Activated CD4-positive, alpha-beta T cell treated with anti-CD3 and anti-CD28 coated beads for 36 hours (primary cell): ENCODE data around the gene KANK2. TPM values are rescaled to one million over a fixed set of nuclear protein-coding genes. Genes with fewer than 3 reads are reported as not detected.

ENCODE experiments used
- ATAC-seq: fragments of 200-7000 bp; cut with Tn5 transposase; one replicate; pipeline ENCODE4 v1.10.0; 2021; ENCODE audit warnings: mild to moderate bottlenecking, moderate library complexity
- CTCF ChIA-PET: fragments of 350-600 bp; sonication (Branson Sonifier 250); formaldehyde crosslinking; loops from one replicate; lab custom pipeline; 2021; ENCODE audit warnings: antibody characterized with exemption; lab: Charles Lee
- POLR2A ChIA-PET: fragments of 350-600 bp; sonication (Branson Sonifier 250); formaldehyde crosslinking; loops from one replicate; lab custom pipeline; 2021; ENCODE audit warnings: antibody characterized with exemption, inconsistent platforms; lab: Charles Lee
- DNase-seq: peaks from one replicate; pipeline ENCODE4 v3.0.0-alpha.2; 2020
- H3K27ac Mint-ChIP-seq: one replicate; pipeline ENCODE4 v1.8.0; 2021; ENCODE audit warnings: mixed read lengths
- H3K27me3 Mint-ChIP-seq: one replicate; pipeline ENCODE4 v1.8.0; 2021; ENCODE audit warnings: mixed read lengths
- H3K36me3 Mint-ChIP-seq: one replicate; pipeline ENCODE4 v1.8.0; 2021; ENCODE audit warnings: low read depth, mixed read lengths
- H3K4me1 Mint-ChIP-seq: one replicate; pipeline ENCODE4 v1.8.0; 2021; ENCODE audit warnings: mixed read lengths
- H3K4me3 Mint-ChIP-seq: one replicate; pipeline ENCODE4 v1.8.0; 2021; ENCODE audit warnings: mild to moderate bottlenecking, moderate library complexity, mixed read lengths
- H3K9me3 Mint-ChIP-seq: one replicate; pipeline ENCODE4 v1.8.0; 2021; ENCODE audit warnings: low read depth, mixed read lengths
- intact Hi-C, 2 experiments: fragments of 100-400 bp; cut with DNase I in 1 of 2; cut with micrococcal nuclease in 1 of 2; formaldehyde crosslinking; loops; one replicate each; pipeline versions ENCODE4 v1.14.2 to v1.15.1; 2022 to 2024; cut with DNase I, micrococcal nuclease
- total RNA-seq, 2 experiments: library from RNA; stranded (reverse); gene quantifications; one replicate each; pipeline ENCODE4 v1.2.3, GENCODE V29; 2021

Gene KANK2
- total RNA-seq, 2 experiments from 2014 or later = 0.91 to 1.2 TPM

GRCh38 chr19:11203194-11204075 is 6.1 kb upstream of the KANK2 start:
- peak; percentile 44 for ATAC-seq
- H3K4me3 Mint-ChIP-seq = no peak overlapping the region
- CTCF ChIA-PET = interaction anchor here (0.6 to 1.1 kb wide), 2 partner anchors 57 to 240 kb away, joined by 3 to 4 read pairs; no protein-coding TSS in a partner anchor
- no peaks in the 10 kb centered on the region for H3K4me1 Mint-ChIP-seq
- DNase-seq = peak; percentile 57
- H3K36me3 Mint-ChIP-seq = no peaks in the 10 kb centered on the region
- peaks cover 3% of the 10 kb centered on the region for H3K27me3 Mint-ChIP-seq
- H3K27ac Mint-ChIP-seq = no peak overlapping the region
- H3K9me3 Mint-ChIP-seq = no peaks in the 10 kb centered on the region
- POLR2A ChIA-PET = no interaction called here
- intact Hi-C loops = loop anchor here (1.0 to 5.0 kb wide), 5 partner anchors 36 to 261 kb away; no protein-coding TSS in a partner anchor

- no peak overlapping the region for H3K4me3 Mint-ChIP-seq
- CTCF ChIA-PET = no interaction called here
- no peaks in the 10 kb centered on the region for H3K9me3 Mint-ChIP-seq
- peaks cover 2% of the 10 kb centered on the region for H3K4me1 Mint-ChIP-seq
- H3K27ac Mint-ChIP-seq = no peak overlapping the region
- intact Hi-C loops = loop anchor here (1.0 to 5.0 kb wide), 3 partner anchors 35 to 166 kb away; no protein-coding TSS in a partner anchor
- peaks cover 3% of the 10 kb centered on the region for H3K27me3 Mint-ChIP-seq
- POLR2A ChIA-PET = no interaction called here
- ATAC-seq (no peak), DNase-seq (no peak)
- H3K36me3 Mint-ChIP-seq = no peaks in the 10 kb centered on the region
Observed at GRCh38 chr19:11202488-11203193, 5.3 kb upstream of the KANK2 start.

- Mint-ChIP-seq H3K27ac (no peak overlapping the region), H3K4me1 (peaks cover 2% of the 10 kb centered on the region), H3K4me3 (no peak overlapping the region), H3K9me3 (no peaks in the 10 kb centered on the region), H3K27me3 (peaks cover 3% of the 10 kb centered on the region), H3K36me3 (no peaks in the 10 kb centered on the region)
- ATAC-seq (no peak), DNase-seq (no peak)
- CTCF ChIA-PET = no interaction called here
- POLR2A ChIA-PET = no interaction called here
- intact Hi-C loops = loop anchor here in 1 of 2 experiments (5.0 kb wide), 2 partner anchors 34 to 164 kb away; no protein-coding TSS in a partner anchor
Observed at GRCh38 chr19:11201791-11202190, 4.4 kb upstream of the KANK2 start.

- Mint-ChIP-seq H3K27ac (no peak overlapping the region), H3K4me1 (peaks cover 4% of the 10 kb centered on the region), H3K27me3 (peaks cover 10% of the 10 kb centered on the region), H3K9me3 (no peaks in the 10 kb centered on the region), H3K36me3 (no peaks in the 10 kb centered on the region), H3K4me3 (no peak overlapping the region)
- intact Hi-C loops = loop anchor here in 1 of 2 experiments (5.0 kb wide), 2 partner anchors 34 to 164 kb away; no protein-coding TSS in a partner anchor
- ATAC-seq = no peak
- DNase-seq = no peak
- ChIA-PET CTCF (no interaction called here), POLR2A (no interaction called here)
Observed at GRCh38 chr19:11200931-11201330, 3.6 kb upstream of the KANK2 start.

GRCh38 chr19:11200015-11200574 is 2.8 kb upstream of the KANK2 start:
- intact Hi-C loops = loop anchor here in 1 of 2 experiments (5.0 kb wide), 2 partner anchors 33 to 163 kb away; no protein-coding TSS in a partner anchor
- CTCF ChIA-PET = no interaction called here

GRCh38 chr19:11199517-11199916 is 2.2 kb upstream of the KANK2 start:
- CTCF ChIA-PET = no interaction called here
- intact Hi-C loops = loop anchor here in 1 of 2 experiments (5.0 kb wide), 2 partner anchors 138 to 327 kb away; partner anchors contain the start of genes CARM1 and RAB3D
- no peaks in the 10 kb centered on the region for H3K9me3 Mint-ChIP-seq

More at GRCh38 chr19:11200015-11200574, 2.8 kb upstream of the KANK2 start:
- no peaks in the 10 kb centered on the region for H3K9me3 Mint-ChIP-seq
- H3K27me3 Mint-ChIP-seq = peaks cover 14% of the 10 kb centered on the region
- POLR2A ChIA-PET = no interaction called here
- peaks cover 7% of the 10 kb centered on the region for H3K4me1 Mint-ChIP-seq
- no peak overlapping the region for H3K27ac Mint-ChIP-seq
- H3K36me3 Mint-ChIP-seq = no peaks in the 10 kb centered on the region
- no peak for ATAC-seq
- no peak overlapping the region for H3K4me3 Mint-ChIP-seq
- no peak for DNase-seq

GRCh38 chr19:11198769-11199424 is 1.6 kb upstream of the KANK2 start:
- intact Hi-C loops = loop anchor here in 1 of 2 experiments (5.0 kb wide), 2 partner anchors 138 to 327 kb away; partner anchors contain the start of genes CARM1 and RAB3D
- ChIA-PET CTCF (no interaction called here), POLR2A (no interaction called here)
- H3K9me3 Mint-ChIP-seq = no peaks in the 10 kb centered on the region
- H3K27ac Mint-ChIP-seq = no peak overlapping the region
- peaks cover 7% of the 10 kb centered on the region for H3K4me1 Mint-ChIP-seq
- DNase-seq (no peak), ATAC-seq (no peak)
- H3K4me3 Mint-ChIP-seq = no peak overlapping the region
- H3K36me3 Mint-ChIP-seq = no peaks in the 10 kb centered on the region
- H3K27me3 Mint-ChIP-seq = peaks cover 14% of the 10 kb centered on the region

More at GRCh38 chr19:11199517-11199916, 2.2 kb upstream of the KANK2 start:
- Mint-ChIP-seq H3K27me3 (peaks cover 14% of the 10 kb centered on the region), H3K27ac (no peak overlapping the region), H3K4me3 (no peak overlapping the region), H3K4me1 (peaks cover 7% of the 10 kb centered on the region), H3K36me3 (no peaks in the 10 kb centered on the region)
- POLR2A ChIA-PET = no interaction called here
- DNase-seq (no peak), ATAC-seq (no peak)

GRCh38 chr19:11198175-11198534 is 810 bp upstream of the KANK2 start:
- H3K4me3 Mint-ChIP-seq = peak overlapping the region; percentile 53
- H3K27me3 Mint-ChIP-seq = peaks cover 14% of the 10 kb centered on the region
- no peaks in the 10 kb centered on the region for H3K9me3 Mint-ChIP-seq
- intact Hi-C loops = loop anchor here in 1 of 2 experiments (5.0 kb wide), 2 partner anchors 139 to 326 kb away; partner anchors contain the start of genes CARM1 and RAB3D
- no peak overlapping the region for H3K27ac Mint-ChIP-seq
- DNase-seq (no peak), ATAC-seq (no peak)
- ChIA-PET CTCF (interaction anchor here (0.7 to 1.0 kb wide), 2 partner anchors 45 to 185 kb away, joined by 3 read pairs; no protein-coding TSS in a partner anchor), POLR2A (interaction anchor here (0.6 kb wide), 1 partner anchor 363 kb away, joined by 3 read pairs; no protein-coding TSS in a partner anchor)
- no peaks in the 10 kb centered on the region for H3K36me3 Mint-ChIP-seq
- peaks cover 7% of the 10 kb centered on the region for H3K4me1 Mint-ChIP-seq

GRCh38 chr19:11196406-11197287 is 698 bp downstream of the KANK2 start:
- Mint-ChIP-seq H3K9me3 (no peaks in the 10 kb centered on the region), H3K27me3 (peaks cover 11% of the 10 kb centered on the region), H3K4me1 (peaks cover 7% of the 10 kb centered on the region), H3K36me3 (no peaks in the 10 kb centered on the region), H3K27ac (no peak overlapping the region), H3K4me3 (peak overlapping the region; percentile 53)
- CTCF ChIA-PET = no interaction called here
- POLR2A ChIA-PET = no interaction called here
- no peak for DNase-seq
- intact Hi-C loops = loop anchor here in 1 of 2 experiments (1.0 to 5.0 kb wide), 9 partner anchors 41 to 362 kb away; partner anchors contain the start of genes CARM1, PLPPR2, RAB3D and SPC24
- no peak for ATAC-seq

- Mint-ChIP-seq H3K4me3 (no peak overlapping the region), H3K27ac (no peak overlapping the region), H3K27me3 (peaks cover 11% of the 10 kb centered on the region), H3K4me1 (peaks cover 7% of the 10 kb centered on the region), H3K36me3 (no peaks in the 10 kb centered on the region), H3K9me3 (no peaks in the 10 kb centered on the region)
- POLR2A ChIA-PET = no interaction called here
- no peak for DNase-seq
- CTCF ChIA-PET = interaction anchor here (0.7 kb wide), 1 partner anchor 630 kb away, joined by 3 read pairs; no protein-coding TSS in a partner anchor
- intact Hi-C loops = loop anchor here in 1 of 2 experiments (2.0 to 5.0 kb wide), 3 partner anchors 142 to 361 kb away; partner anchors contain the start of genes CARM1 and RAB3D
- ATAC-seq = no peak
Observed at GRCh38 chr19:11195681-11196080, 1.7 kb downstream of the KANK2 start.
